SK-N-MC (cell line): ENCODE data around the gene ZBTB20.

Experiments
- DNase-seq: peaks from one replicate; pipeline ENCODE4 v3.0.0-alpha.2; 2011; ENCODE audit warnings: low read depth, low spot score
- H3K27ac ChIP-seq: fragments of 200-600 bp; sonication (generic); 2 replicates; pipeline ENCODE4 v1.5.1; 2016; ENCODE audit warnings: mixed run types
- H3K36me3 ChIP-seq: fragments of 200-600 bp; sonication (generic); 2 replicates; pipeline ENCODE4 v1.6.1; 2017; ENCODE audit warnings: antibody characterized with exemption, low read length, mixed read lengths; ENCODE audit not compliant: insufficient read depth
- H3K4me3 ChIP-seq: fragments of 200-600 bp; sonication (generic); 2 replicates; pipeline ENCODE4 v1.5.1; 2016
- H3K9ac ChIP-seq: fragments of 200-600 bp; sonication (generic); 2 replicates; pipeline ENCODE4 v1.8.0; 2017; ENCODE audit warnings: mixed run types, mixed read lengths; ENCODE audit not compliant: insufficient read length
- H3K9me3 ChIP-seq: fragments of 200-600 bp; sonication (generic); 2 replicates; pipeline ENCODE4 v1.6.1; 2017; ENCODE audit warnings: low read depth, mild to moderate bottlenecking, antibody characterized with exemption, low read length, moderate library complexity, mixed read lengths
- EZH2 ChIP-seq: fragments of 200-600 bp; sonication (generic); IDR thresholded peaks from one replicate; pipeline ENCODE4 v1.6.1; 2017; ENCODE audit warnings: antibody characterized with exemption
- FOXP2 ChIP-seq: optimal IDR thresholded peaks from 2 replicates; pipeline ENCODE3; 2011; ENCODE audit warnings: mild to moderate bottlenecking, moderate library complexity; ENCODE audit not compliant: insufficient read depth; ENCODE audit errors: extremely low read length, control extremely low read depth
- POLR2AphosphoS5 ChIP-seq: IDR thresholded peaks from 2 replicates; pipeline ENCODE4 v1.6.1; 2012; ENCODE audit warnings: mild to moderate bottlenecking, low read depth, low read length, borderline replicate concordance

Gene ZBTB20

GRCh38 chr3:114884213-114884923 is 262.7 kb downstream of the ZBTB20 start:
- no peak overlapping the region for H3K27ac ChIP-seq
- H3K4me3 ChIP-seq, result no peak overlapping the region
- DNase-seq, result no peak
- TF ChIP-seq FOXP2 (no peak), EZH2 (no peak), POLR2AphosphoS5 (no peak)
- H3K9ac ChIP-seq, result no peak overlapping the region
- no peaks in the 10 kb centered on the region for H3K36me3 ChIP-seq
- H3K9me3 ChIP-seq, result no peaks in the 10 kb centered on the region

GRCh38 chr3:114880078-114880477 is 267.0 kb downstream of the ZBTB20 start:
- Histone ChIP-seq H3K9ac (no peak overlapping the region), H3K4me3 (no peak overlapping the region), H3K9me3 (no peaks in the 10 kb centered on the region), H3K27ac (no peak overlapping the region), H3K36me3 (no peaks in the 10 kb centered on the region)
- no peak for DNase-seq
- no peak for TF ChIP-seq FOXP2
- no peak for TF ChIP-seq POLR2AphosphoS5
- TF ChIP-seq EZH2, result no peak

DNA sequence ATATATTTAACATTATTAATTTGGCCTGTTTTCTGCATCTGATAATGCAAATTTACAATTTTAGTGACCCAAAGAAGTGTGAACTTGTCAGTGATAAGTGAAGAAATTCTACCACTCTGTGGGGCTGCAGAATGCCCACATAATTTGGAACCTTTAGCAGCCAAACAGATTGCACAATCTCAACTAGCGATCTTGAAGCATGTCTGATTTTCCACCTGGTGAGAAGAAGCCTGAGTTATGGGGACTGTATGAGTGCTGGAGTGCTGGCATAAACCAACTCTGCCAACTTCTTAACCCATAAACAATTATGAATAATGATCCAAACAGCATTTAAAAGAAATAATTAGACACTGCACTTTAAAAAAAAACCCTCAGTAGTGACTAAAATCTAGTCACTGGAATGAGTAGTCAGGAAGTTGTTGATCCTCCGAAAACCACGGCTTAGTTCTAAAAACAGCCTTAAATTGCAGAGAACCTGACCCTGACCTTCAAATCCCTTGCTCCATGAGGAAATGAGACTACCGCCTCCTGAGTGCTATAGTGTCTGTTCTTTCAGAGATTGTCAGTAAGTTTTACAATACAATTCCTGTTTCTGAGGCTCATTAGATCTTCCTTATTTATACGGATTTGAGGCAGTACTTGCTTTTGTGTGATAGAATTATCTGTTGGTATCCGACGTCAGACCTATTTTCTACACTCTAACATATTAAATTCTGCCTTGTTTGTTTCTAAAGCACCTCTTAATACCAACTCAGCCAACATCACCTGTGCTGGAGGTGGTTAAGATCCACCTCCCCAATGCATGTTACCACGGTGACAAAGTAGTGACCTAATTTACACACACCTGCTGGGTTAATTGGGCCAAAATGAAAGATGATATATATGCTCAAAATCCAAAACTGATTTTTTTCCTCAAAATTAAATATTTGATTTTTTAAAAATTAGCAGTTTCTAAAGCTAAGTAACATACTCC is 267.7 kb downstream of the ZBTB20 start:
- H3K9me3 ChIP-seq, result no peaks in the 10 kb centered on the region
- DNase-seq, result no peak
- H3K36me3 ChIP-seq, result no peaks in the 10 kb centered on the region
- H3K27ac ChIP-seq, result no peak overlapping the region
- no peak overlapping the region for H3K4me3 ChIP-seq
- no peak overlapping the region for H3K9ac ChIP-seq
- no peak for TF ChIP-seq EZH2
- TF ChIP-seq POLR2AphosphoS5, result no peak
- TF ChIP-seq FOXP2, result no peak

DNA sequence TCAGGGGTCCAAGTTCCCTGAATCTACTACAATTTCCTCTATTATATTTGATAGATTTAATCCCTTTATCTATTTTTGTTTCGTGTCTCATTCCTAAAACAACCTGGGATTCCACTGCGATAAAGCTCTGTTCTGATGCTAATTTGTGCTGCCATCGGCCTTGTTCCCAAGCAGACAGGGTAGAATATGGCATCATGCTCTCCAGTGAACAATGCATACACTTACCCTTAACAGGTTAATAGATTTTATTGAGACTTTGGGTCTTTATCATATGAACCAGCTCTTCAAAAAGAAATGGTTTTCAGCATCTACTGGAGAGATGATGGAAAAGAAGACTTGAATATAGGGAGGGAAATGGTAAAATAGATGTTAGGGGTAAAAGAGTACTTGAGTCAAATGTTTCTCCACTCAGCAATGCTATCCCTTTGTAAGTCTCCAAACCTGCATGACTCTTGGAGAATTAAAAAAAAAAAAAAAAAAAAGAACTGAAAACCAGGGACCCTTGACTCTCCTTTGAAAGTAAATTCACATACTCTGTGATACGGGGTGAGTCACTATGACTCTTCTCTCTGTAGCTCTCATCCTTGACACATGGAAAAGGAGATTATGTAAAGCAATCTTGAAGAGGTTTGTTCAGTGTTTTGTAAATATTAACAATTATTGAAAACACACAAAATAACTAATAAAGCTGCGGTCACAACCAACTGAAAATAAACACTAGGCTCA is 268.8 kb downstream of the ZBTB20 start:
- DNase-seq, result no peak
- no peak overlapping the region for H3K4me3 ChIP-seq
- no peaks in the 10 kb centered on the region for H3K36me3 ChIP-seq
- H3K9ac ChIP-seq, result no peak overlapping the region
- TF ChIP-seq FOXP2 (no peak), EZH2 (no peak), POLR2AphosphoS5 (no peak)
- H3K9me3 ChIP-seq, result no peaks in the 10 kb centered on the region
- H3K27ac ChIP-seq, result no peak overlapping the region

DNA sequence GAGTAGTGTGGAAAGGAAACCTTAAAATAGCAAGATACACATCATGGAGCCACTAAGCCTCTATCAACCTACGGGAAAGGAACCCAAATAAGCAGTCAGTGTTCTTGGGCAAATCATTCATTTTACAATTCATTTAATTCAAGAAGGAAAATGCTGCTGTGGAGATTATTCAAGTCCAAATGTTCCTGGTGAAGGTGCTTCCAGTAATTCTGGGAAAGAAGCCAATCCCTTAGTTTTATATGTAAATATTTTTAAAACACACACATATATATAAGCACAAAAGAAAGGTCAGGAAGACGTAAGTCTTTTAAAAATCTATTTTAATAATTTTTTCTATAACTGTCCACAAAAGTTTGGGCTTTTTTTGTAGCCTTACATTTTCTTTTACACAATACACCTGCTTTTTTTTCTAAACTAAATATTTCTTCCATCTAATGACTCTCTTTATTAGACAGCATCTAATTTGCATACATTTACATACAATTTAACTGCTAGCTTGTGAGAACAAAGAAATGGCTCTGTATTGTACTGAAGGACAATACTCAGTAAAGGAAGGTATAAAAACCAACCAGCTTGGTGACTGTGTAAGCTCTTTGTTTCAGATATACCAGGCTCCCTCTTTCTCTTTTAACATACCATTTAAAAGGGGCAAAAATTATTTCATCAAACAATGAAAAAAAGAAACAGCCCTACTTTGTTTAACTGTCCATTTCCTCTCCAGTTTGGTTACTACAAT is 269.5 kb downstream of the ZBTB20 start:
- DNase-seq, result no peak
- no peak overlapping the region for H3K9ac ChIP-seq
- H3K4me3 ChIP-seq, result no peak overlapping the region
- H3K9me3 ChIP-seq, result no peaks in the 10 kb centered on the region
- TF ChIP-seq POLR2AphosphoS5, result no peak
- no peak overlapping the region for H3K27ac ChIP-seq
- no peaks in the 10 kb centered on the region for H3K36me3 ChIP-seq

DNA sequence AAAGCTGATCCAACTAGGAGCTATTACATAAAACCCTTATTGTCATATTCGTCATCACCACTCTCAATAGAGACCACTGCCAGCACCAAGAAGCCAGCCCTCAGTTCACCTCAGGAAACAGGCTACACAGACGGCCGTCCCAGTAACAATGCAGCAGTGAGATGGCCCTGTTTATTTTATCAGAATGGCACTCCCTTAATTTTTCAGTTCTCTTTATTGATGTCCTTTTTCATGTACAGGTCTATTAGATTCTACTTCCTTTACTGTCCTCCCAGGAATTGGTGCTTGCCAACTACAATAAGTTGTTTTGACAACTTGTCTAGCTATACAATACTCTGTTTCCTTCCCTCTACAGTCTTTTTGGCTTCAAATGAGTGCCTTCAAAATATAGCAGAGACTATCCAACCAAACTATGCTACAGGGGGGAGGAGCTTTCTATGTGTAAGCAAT is 272.5 kb downstream of the ZBTB20 start:
- no peak overlapping the region for H3K27ac ChIP-seq
- no peaks in the 10 kb centered on the region for H3K36me3 ChIP-seq
- DNase-seq, result no peak
- no peak overlapping the region for H3K4me3 ChIP-seq
- TF ChIP-seq POLR2AphosphoS5, result no peak
- TF ChIP-seq EZH2, result no peak
- no peak for TF ChIP-seq FOXP2
- no peak overlapping the region for H3K9ac ChIP-seq
- no peaks in the 10 kb centered on the region for H3K9me3 ChIP-seq

- H3K27ac ChIP-seq, result no peak overlapping the region
- DNase-seq, result no peak
- no peak overlapping the region for H3K4me3 ChIP-seq
- H3K9me3 ChIP-seq, result no peaks in the 10 kb centered on the region
- no peaks in the 10 kb centered on the region for H3K36me3 ChIP-seq
- H3K9ac ChIP-seq, result no peak overlapping the region
- no peak for TF ChIP-seq EZH2
- no peak for TF ChIP-seq POLR2AphosphoS5
- no peak for TF ChIP-seq FOXP2
Observed at GRCh38 chr3:114873591-114873990, 273.5 kb downstream of the ZBTB20 start.
